SKM-1 treated with dmso at 0.1 percent for 144 hours (cell line): ENCODE measurements around the gene ASB8.
"Not testable (repeated sequence)": the region's sequence is repeated elsewhere in the genome, so short reads cannot be mapped to it uniquely, and the experiment has no call there.

ENCODE experiments used
- DNase-seq: peaks from one replicate; lab custom pipeline; 2025; ENCODE audit not compliant: unreplicated experiment; lab: John Stamatoyannopoulos, UW

ASB8 gene

DNA sequence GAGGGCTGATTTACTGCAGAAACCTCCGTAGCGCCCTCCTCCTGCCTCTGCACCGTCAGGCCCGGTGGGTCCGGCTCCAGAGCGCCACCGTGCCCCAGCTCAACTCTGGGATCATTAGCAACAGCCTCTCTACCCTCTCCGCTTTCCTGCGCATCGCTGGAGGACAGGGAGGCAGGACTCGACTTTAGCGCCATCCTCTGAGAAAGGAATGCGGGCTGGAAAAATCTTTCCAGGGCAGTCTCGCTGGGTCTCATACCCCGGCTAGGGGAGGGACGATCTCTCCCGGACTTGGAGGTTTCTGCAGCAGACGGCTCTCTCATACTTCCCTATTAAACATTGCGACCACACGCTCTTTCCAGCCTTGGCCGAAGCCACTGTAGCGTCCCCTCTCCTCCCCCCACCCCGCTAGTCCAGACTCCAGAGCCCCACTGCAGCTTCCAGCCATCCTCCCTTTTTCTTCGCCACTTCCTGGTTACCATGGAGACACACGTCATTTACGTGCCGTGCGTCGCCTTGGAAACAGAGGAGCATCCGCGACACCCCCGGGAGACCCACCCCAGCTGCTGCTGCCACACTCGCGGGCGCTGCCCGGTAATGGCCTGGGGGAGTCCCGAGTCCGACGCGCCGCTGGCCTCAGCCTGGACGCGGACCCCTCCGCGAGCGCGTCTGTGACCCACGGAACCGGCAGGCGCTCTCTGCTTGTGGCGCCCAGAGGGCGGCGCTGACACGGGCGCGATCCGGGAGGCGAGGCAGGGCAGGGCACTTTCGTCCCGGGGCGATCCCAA is 26.0 kb upstream of the ASB8 start, which contains the start of gene CCDC184:
Gene CCDC184, plus strand, starts transcription at position 554 of the 785 bp plus-strand sequence. CDS start 479 bp downstream, outside the sequence.
- no peak for DNase-seq

- DNase-seq: no peak
Observed at GRCh38 chr12:48182631-48183030, 25.3 kb upstream of the ASB8 start.

- no peak for DNase-seq
Observed at GRCh38 chr12:48180857-48181495, 23.7 kb upstream of the ASB8 start.

- no peak for DNase-seq
Observed at GRCh38 chr12:48180424-48180823, 23.1 kb upstream of the ASB8 start.

DNA sequence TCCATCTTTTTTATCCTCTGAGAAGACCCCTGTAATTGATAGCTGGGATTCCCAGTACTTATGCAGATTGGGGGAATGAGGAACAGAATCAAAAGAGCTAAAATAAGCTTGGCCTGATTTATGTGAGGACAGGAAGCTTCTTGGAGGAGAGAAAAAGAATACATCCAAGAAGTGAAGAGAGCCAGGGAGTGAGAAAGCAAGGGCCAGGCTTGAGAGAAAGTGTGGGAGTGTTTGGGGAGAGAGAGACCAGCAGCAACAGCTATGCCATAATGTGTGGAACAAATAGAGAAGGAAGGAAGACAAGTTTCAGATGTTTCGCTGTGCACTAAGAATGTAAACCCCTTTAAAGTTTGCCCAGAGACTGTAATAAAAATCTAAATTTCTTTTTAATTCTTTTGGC is 22.2 kb upstream of the ASB8 start:
- DNase-seq: no peak

DNA sequence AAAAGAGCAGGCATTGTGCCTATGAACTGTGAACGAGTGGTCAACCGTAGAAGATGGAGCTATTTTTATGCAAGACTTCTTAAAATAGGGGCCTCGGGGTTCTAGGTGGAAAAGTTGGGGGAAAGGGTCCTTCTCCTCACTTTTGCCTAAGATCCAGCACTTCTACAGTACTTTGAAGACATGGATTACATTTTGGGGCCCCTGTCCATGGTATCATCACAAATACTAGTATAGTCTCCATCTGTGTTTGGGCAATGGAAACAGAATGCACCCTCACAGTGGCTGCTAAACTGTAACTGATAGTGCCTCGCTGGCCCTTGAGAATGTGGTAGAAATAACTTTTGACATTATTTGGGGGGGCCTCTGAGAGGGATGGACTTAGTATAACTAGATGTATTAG is 20.7 kb upstream of the ASB8 start:
- no peak for DNase-seq

GRCh38 chr12:48176417-48176751 is 19.1 kb upstream of the ASB8 start:
- no peak for DNase-seq

DNA sequence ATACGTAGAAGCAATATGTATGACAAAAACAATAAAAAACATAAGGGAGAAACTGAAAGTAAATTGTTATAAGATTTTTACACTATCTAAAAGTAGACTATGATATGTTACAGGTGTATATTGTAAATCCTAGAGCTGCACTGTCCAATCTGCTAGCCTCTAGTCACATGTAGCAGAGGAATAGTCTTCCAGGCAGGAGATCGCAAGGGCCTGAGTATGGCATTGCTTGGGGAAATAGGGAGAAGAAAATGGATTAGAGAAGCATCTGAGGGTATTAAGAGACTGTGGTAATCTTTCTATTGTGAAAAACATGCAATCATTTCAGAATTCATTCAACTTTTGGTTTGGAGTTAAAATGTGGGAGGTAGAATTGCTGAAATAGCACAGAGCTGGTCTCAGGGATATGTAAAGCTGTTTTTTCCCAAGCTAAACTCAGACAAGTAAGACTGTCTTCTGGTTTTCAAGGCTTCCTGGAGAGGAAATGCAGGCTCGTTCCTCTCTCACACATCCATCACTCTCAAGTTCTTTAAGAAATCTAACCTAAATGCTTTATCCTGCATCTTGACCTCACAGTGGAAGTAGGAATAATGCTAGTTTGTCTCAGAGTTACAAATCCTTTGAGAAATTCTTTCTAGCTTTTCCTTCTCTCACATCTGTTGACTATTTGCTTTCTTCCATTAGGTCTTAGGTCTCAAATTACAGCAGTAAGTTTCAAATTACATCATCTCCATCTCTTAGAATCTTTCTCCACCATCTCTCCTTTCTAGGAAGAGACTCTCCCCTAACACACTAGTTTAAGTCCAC is 18.5 kb upstream of the ASB8 start:
- DNase-seq: no peak

DNA sequence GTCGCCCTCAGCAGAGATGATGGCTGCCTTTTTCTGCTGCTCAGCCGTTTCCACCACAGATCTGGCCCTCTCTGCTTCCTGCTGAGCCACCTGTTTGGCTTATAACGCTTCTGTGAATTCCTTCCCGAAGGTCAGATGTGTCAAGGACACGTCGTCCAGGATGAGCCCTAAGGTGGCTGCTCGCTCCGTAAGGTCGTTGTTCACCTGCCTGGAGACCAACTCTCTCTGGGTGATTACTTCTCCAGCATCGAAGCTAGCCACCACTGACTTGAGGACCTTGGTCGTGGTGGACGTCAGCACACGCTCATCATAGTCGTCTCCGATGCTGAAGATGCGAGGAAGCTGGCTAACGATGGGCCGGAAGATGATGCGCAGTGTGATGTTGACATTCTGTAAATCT is 11.7 kb upstream of the ASB8 start:
- no peak for DNase-seq

DNA sequence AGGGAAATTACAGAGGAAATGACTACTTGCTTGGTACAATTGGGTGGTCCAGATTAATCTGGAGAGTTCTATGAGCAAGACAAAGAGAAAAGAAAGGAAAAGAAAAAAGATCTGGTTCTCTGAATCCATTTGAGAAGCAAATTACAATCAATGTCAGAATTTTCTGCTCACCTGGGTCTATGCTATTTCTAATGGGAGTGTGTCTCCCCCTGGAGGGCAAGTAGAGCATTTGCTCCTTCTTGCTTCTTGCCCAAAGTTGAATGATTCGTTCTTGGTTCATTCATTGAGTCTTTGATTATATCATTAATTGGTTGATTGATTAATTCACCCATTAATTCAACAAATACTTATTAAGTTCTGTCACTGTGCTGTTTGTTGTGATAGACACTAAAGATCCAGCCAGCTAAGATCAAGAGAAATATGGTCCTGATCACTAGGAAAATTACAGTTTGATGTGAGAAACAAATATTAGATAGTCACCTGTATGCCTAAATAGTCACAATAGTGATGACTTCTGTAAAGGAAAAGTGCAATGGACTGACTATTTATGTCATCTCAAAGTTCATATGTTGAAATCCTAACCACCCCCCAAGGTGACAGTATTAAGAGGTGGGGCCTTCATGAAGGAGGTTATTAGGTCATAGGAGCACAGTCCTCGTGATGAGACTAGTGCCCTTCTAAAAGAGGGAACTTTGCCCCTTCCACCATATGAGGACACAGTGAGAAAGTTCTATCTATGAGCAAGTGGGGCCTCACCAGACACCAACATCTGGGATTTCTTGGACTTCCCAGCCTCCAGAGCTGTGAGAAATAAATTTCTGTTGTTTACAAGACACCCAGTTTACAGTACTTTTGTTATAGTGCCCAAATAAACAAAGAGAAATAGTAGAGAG is 8.0 kb upstream of the ASB8 start:
- no peak for DNase-seq

DNA sequence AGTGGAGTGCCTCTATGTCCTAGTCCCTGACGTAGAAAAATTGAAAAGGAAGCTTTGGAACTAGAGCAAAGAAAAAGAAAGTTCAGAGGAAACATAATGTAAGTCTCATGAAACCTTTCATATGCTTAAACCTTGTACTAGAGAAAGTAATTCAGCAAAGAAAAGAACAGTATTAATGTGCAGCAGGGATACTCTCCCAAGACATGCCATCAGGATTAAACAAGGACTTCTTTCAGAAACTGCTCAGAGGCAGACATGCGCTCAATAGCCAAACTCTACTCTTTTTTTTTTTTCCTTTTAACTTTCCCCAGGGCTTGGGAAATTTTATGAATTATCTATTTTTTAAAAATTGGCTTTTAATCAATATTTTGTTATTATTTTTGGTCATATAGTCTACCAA is 7.1 kb upstream of the ASB8 start:
- no peak for DNase-seq

GRCh38 chr12:48163150-48163747 is 5.9 kb upstream of the ASB8 start:
- DNase-seq: no peak

- DNase-seq: peak; percentile 26
Observed at GRCh38 chr12:48160807-48161206, 3.5 kb upstream of the ASB8 start.

DNA sequence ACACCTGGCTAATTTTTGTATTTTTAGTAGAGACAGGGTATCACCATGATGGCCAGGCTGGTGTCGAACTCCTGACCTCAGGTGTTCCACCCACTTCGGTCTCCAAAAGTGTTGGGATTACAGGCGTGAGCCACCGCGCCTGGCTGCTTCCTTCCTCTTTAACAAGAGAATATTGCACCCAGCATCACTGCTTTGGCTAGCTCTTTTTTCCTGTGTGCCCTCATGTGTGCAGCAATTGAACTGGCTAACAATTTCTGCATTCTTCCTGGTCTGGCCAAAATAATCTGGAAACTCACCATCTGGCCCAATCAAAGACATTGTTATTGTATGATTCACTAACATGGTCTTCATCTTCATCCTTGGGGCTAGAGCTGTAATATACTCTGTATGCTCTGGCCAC is 2.7 kb upstream of the ASB8 start:
- DNase-seq: no peak

- DNase-seq: no peak
Observed at GRCh38 chr12:48157889-48158370, 615 bp upstream of the ASB8 start.

DNA sequence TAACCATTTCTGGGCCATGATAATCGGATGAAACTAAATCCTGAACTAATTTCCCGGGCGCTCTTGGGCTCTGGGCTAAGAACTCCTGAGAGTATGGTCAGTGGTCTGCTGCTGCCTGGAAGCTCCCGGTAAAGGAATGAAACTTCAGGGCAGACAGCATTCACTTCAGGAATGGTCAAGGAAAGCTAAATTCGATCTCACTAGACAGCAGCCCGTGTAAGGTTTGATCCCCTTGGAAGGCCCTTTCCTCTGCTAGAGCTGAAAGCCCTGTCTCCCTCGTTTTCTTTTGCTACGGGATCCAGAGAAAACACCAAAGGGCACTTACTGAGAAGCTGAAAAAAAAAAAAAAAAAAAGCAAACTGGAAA is 680 bp downstream of the ASB8 start:
- DNase-seq: no peak

DNA sequence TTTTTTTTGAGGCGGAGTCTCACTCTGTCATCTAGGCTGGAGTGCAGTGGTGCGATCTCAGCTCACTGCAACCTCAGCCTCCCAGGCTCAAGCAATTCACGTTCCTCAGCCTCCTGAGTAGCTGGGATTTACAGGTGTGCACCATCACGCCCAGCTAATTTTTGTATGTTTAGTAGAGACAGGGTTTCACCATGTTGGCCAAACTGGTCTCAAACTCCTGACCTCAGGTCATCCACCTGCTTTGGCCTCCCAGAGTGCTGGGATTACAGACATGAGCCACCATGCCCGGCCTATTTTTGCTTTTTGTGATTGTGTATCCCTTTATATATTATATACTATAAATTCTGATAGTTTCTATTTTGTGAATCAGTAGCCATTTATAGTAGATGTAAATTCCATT is 1.5 kb downstream of the ASB8 start:
- not testable (repeated sequence) for DNase-seq

- no peak for DNase-seq
Observed at GRCh38 chr12:48151103-48151771, 6.1 kb downstream of the ASB8 start.

GRCh38 chr12:48145981-48146380 is 11.3 kb downstream of the ASB8 start:
- DNase-seq: no peak

- DNase-seq: no peak
Observed at GRCh38 chr12:48143898-48144297, 13.4 kb downstream of the ASB8 start.
